ENCODE data around the gene FPGS.

- no peak for TF ChIP-seq CEBPB (IDR thresholded peaks at IDR 0.05; ENCODE audit: low read depth)
- no peak for TF ChIP-seq CTCF (IDR thresholded peaks at IDR 0.05 in 2 of 3, conservative IDR thresholded peaks at IDR 0.05 in 1 of 3; ENCODE audit: borderline replicate concordance in 1 of 3, insufficient read depth in 1 of 3, low read depth in 2 of 3, low read length in 2 of 3)
- TF ChIP-seq EZH2 (IDR thresholded peaks at IDR 0.05), result no peak
- TF ChIP-seq POLR2A (IDR thresholded peaks at IDR 0.05; ENCODE audit: borderline replicate concordance, extremely low read depth, insufficient read depth, insufficient read length), result no peak
- TF ChIP-seq POLR2AphosphoS5 (IDR thresholded peaks at IDR 0.05; ENCODE audit: low read depth, low read length), result no peak
- no peak for TF ChIP-seq JUND (IDR thresholded peaks at IDR 0.05)
- TF ChIP-seq SP1 (IDR thresholded peaks at IDR 0.05; ENCODE audit: low read depth), result no peak
- TF ChIP-seq ATF3 (IDR thresholded peaks at IDR 0.05), result no peak
- no peak for TF ChIP-seq ZFX (IDR thresholded peaks at IDR 0.05)
- TF ChIP-seq EZH2phosphoT487 (IDR thresholded peaks at IDR 0.05; ENCODE audit: borderline replicate concordance), result no peak
- TF ChIP-seq MAX (IDR thresholded peaks at IDR 0.05), result no peak
Measured at GRCh38 chr9:127761061-127761460, 41.6 kb upstream of the FPGS start.
